ENCODE results near the gene CYP11A1.

The CYP11A1 gene

DNA sequence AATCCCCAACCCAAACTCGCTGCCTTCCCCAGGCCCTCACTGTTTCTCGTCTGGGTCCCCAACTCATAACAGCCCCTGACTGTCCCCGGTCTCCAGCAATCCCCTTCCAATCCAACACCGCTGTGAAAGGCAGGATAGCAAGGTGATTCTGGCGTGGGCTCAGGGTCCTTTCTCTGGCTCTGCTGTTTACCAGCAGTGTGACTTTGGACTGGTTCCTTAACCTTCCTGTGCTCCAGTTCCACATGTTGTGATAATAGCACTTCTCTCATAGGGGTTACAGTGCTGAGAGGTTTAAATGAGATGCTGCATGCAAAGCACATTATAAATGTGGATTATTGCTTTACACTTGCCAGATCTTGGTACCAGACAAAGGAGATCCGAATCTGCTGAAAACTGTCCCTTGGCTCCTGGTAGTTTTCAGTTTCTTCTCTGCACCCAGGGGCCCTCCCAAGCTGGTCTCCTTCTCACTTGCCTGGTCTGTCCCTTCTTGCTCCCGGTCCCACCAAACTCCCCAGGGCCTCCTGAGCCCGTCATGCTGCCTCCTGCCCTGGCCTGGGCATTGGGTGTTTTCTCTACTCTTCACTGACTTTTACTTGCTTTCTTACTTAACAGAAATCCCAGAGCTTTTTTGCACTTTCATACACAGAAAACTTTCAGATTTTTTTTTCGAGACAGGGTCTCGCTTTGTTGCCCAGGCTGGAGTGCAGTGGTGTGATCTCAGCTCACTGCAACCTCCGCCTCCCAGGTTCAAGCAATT lies 26.8 kb upstream of the CYP11A1 start:
- Histone ChIP-seq H3K23ac (ENCODE audit: low read length) (no peak overlapping the region), H3K9me3 (ENCODE audit: insufficient read depth, low read depth, low read length) (peaks cover 4% of the 10 kb centered on the region), H3K27ac (ENCODE audit: low read depth, low read length) (no peak overlapping the region), H4K91ac (ENCODE audit: low read depth, low read length) (peak overlapping the region; percentile 22), H3K27me3 (ENCODE audit: insufficient read depth, low read length) (no peaks in the 10 kb centered on the region), H2AK5ac (ENCODE audit: low read length) (no peak overlapping the region), H3K4me2 (ENCODE audit: low read length) (no peak overlapping the region), H4K12ac (ENCODE audit: low read depth, low read length) (no peak overlapping the region), H2BK12ac (ENCODE audit: low read length) (no peak overlapping the region), H3K4me3 (ENCODE audit: low read depth, low read length) (no peak overlapping the region), H3K4me1 (ENCODE audit: control insufficient read depth in 1 of 2, insufficient read depth in 2 of 2, low read length in 2 of 2) (peaks cover 31 to 41% of the 10 kb centered on the region in 2 experiments), H3K9ac (ENCODE audit: low read length) (no peak overlapping the region), H2BK5ac (ENCODE audit: low read depth, low read length, poor library complexity) (no peak overlapping the region), H3K14ac (ENCODE audit: low read length) (no peak overlapping the region), H3K79me2 (ENCODE audit: control insufficient read depth, insufficient read depth, low read length, poor library complexity) (peaks cover 2% of the 10 kb centered on the region), H3K36me3 (ENCODE audit: control insufficient read depth in 1 of 2, insufficient read depth in 2 of 2, low read length in 2 of 2) (no peaks in the 10 kb centered on the region), H2AFZ (ENCODE audit: insufficient read depth, low read length, poor library complexity) (no peak overlapping the region), H3K18ac (ENCODE audit: low read length) (no peak overlapping the region), H3K79me1 (ENCODE audit: low read length) (peaks cover 36% of the 10 kb centered on the region), H2BK120ac (ENCODE audit: insufficient read depth, low read length, poor library complexity) (no peak overlapping the region), H3K4ac (ENCODE audit: low read depth, low read length) (no peak overlapping the region), H4K8ac (ENCODE audit: low read depth, low read length) (no peak overlapping the region)
- WGBS (ENCODE audit: extremely low coverage, insufficient coverage, insufficient read length): no CpG with 5 or more reads among the region's 11 CpGs
- DNase-seq: no peak

- peak overlapping the region; percentile 38 for H2AK5ac ChIP-seq (ENCODE audit: low read length)
- H2BK5ac ChIP-seq (ENCODE audit: low read depth, low read length, poor library complexity): no peak overlapping the region
- H3K79me2 ChIP-seq (ENCODE audit: control insufficient read depth, insufficient read depth, low read length, poor library complexity): peaks cover 7% of the 10 kb centered on the region
- H3K4me3 ChIP-seq (ENCODE audit: low read depth, low read length): no peak overlapping the region
- no peak overlapping the region for H3K4ac ChIP-seq (ENCODE audit: low read depth, low read length)
- no peak overlapping the region for H3K23ac ChIP-seq (ENCODE audit: low read length)
- no CpG with 5 or more reads among the region's 13 CpGs for WGBS (ENCODE audit: extremely low coverage, insufficient coverage, insufficient read length)
- no peak overlapping the region for H3K9ac ChIP-seq (ENCODE audit: low read length)
- no peak overlapping the region for H3K14ac ChIP-seq (ENCODE audit: low read length)
- H4K12ac ChIP-seq (ENCODE audit: low read depth, low read length): no peak overlapping the region
- H3K36me3 ChIP-seq (ENCODE audit: control insufficient read depth in 1 of 2, insufficient read depth in 2 of 2, low read length in 2 of 2): no peaks in the 10 kb centered on the region
- H3K27ac ChIP-seq (ENCODE audit: low read depth, low read length): no peak overlapping the region
- no peak overlapping the region for H3K18ac ChIP-seq (ENCODE audit: low read length)
- H3K4me2 ChIP-seq (ENCODE audit: low read length): no peak overlapping the region
- H3K79me1 ChIP-seq (ENCODE audit: low read length): peaks cover 41% of the 10 kb centered on the region
- H2BK12ac ChIP-seq (ENCODE audit: low read length): no peak overlapping the region
- peaks cover 4% of the 10 kb centered on the region for H3K9me3 ChIP-seq (ENCODE audit: insufficient read depth, low read depth, low read length)
- no peak overlapping the region for H2AFZ ChIP-seq (ENCODE audit: insufficient read depth, low read length, poor library complexity)
- peaks cover 39 to 49% of the 10 kb centered on the region in 2 experiments for H3K4me1 ChIP-seq (ENCODE audit: control insufficient read depth in 1 of 2, insufficient read depth in 2 of 2, low read length in 2 of 2)
- no peaks in the 10 kb centered on the region for H3K27me3 ChIP-seq (ENCODE audit: insufficient read depth, low read length)
- no peak overlapping the region for H4K91ac ChIP-seq (ENCODE audit: low read depth, low read length)
- H2BK120ac ChIP-seq (ENCODE audit: insufficient read depth, low read length, poor library complexity): no peak overlapping the region
- no peak overlapping the region for H4K8ac ChIP-seq (ENCODE audit: low read depth, low read length)
- peak in 1 of 2 donors; percentile 30 for DNase-seq
Observed at GRCh38 chr15:74393423-74393822, 26.0 kb upstream of the CYP11A1 start.

DNA sequence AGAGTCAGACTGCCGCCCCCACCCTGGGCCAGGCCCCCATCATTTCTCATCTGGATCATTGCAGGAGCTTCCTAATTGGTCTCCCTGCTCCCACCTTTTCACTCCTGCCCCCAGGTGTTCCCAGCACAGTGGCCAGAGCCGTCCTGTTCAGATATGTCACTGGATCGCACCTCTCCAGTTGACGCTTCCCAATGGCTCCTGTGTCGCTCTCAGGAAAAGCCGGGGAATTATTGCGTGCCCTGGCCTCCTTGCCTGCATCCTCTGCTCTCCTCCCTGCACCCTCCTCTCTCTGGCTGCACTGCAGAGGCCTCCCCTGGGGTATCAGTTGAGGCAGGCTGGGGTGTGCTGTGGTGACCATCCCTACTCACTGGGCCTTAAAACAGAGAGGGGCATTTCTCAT lies 25.5 kb upstream of the CYP11A1 start:
- Histone ChIP-seq H2BK120ac (ENCODE audit: insufficient read depth, low read length, poor library complexity) (no peak overlapping the region), H3K27ac (ENCODE audit: low read depth, low read length) (no peak overlapping the region), H2BK12ac (ENCODE audit: low read length) (no peak overlapping the region), H3K36me3 (ENCODE audit: control insufficient read depth in 1 of 2, insufficient read depth in 2 of 2, low read length in 2 of 2) (no peaks in the 10 kb centered on the region), H4K8ac (ENCODE audit: low read depth, low read length) (no peak overlapping the region), H4K91ac (ENCODE audit: low read depth, low read length) (no peak overlapping the region), H3K9me3 (ENCODE audit: insufficient read depth, low read depth, low read length) (peaks cover 2% of the 10 kb centered on the region), H3K4ac (ENCODE audit: low read depth, low read length) (no peak overlapping the region), H3K14ac (ENCODE audit: low read length) (no peak overlapping the region), H3K4me2 (ENCODE audit: low read length) (no peak overlapping the region), H3K9ac (ENCODE audit: low read length) (no peak overlapping the region), H2AK5ac (ENCODE audit: low read length) (no peak overlapping the region), H3K4me1 (ENCODE audit: control insufficient read depth in 1 of 2, insufficient read depth in 2 of 2, low read length in 2 of 2) (peaks cover 43 to 53% of the 10 kb centered on the region in 2 experiments), H3K18ac (ENCODE audit: low read length) (no peak overlapping the region), H4K12ac (ENCODE audit: low read depth, low read length) (no peak overlapping the region), H2BK5ac (ENCODE audit: low read depth, low read length, poor library complexity) (no peak overlapping the region), H3K27me3 (ENCODE audit: insufficient read depth, low read length) (no peaks in the 10 kb centered on the region), H2AFZ (ENCODE audit: insufficient read depth, low read length, poor library complexity) (no peak overlapping the region), H3K79me2 (ENCODE audit: control insufficient read depth, insufficient read depth, low read length, poor library complexity) (peaks cover 8% of the 10 kb centered on the region), H3K23ac (ENCODE audit: low read length) (no peak overlapping the region), H3K79me1 (ENCODE audit: low read length) (peaks cover 43% of the 10 kb centered on the region), H3K4me3 (ENCODE audit: low read depth, low read length) (no peak overlapping the region)
- no peak for DNase-seq
- no CpG with 5 or more reads among the region's 7 CpGs for WGBS (ENCODE audit: extremely low coverage, insufficient coverage, insufficient read length)

- Histone ChIP-seq H3K23ac (ENCODE audit: low read length) (no peak overlapping the region), H3K4me3 (ENCODE audit: low read depth, low read length) (no peak overlapping the region), H2BK5ac (ENCODE audit: low read depth, low read length, poor library complexity) (no peak overlapping the region), H2BK12ac (ENCODE audit: low read length) (no peak overlapping the region), H2BK120ac (ENCODE audit: insufficient read depth, low read length, poor library complexity) (no peak overlapping the region), H3K27ac (ENCODE audit: low read depth, low read length) (no peak overlapping the region), H4K91ac (ENCODE audit: low read depth, low read length) (peak overlapping the region; percentile 87), H3K4ac (ENCODE audit: low read depth, low read length) (no peak overlapping the region), H2AK5ac (ENCODE audit: low read length) (no peak overlapping the region), H3K79me1 (ENCODE audit: low read length) (peaks cover 43% of the 10 kb centered on the region), H3K14ac (ENCODE audit: low read length) (no peak overlapping the region), H3K79me2 (ENCODE audit: control insufficient read depth, insufficient read depth, low read length, poor library complexity) (peaks cover 9% of the 10 kb centered on the region), H3K9me3 (ENCODE audit: insufficient read depth, low read depth, low read length) (peaks cover 2% of the 10 kb centered on the region), H3K9ac (ENCODE audit: low read length) (no peak overlapping the region), H3K18ac (ENCODE audit: low read length) (no peak overlapping the region), H3K36me3 (ENCODE audit: control insufficient read depth in 1 of 2, insufficient read depth in 2 of 2, low read length in 2 of 2) (no peaks in the 10 kb centered on the region), H3K4me1 (ENCODE audit: control insufficient read depth in 1 of 2, insufficient read depth in 2 of 2, low read length in 2 of 2) (peaks cover 44 to 54% of the 10 kb centered on the region in 2 experiments), H4K8ac (ENCODE audit: low read depth, low read length) (no peak overlapping the region), H3K4me2 (ENCODE audit: low read length) (no peak overlapping the region), H2AFZ (ENCODE audit: insufficient read depth, low read length, poor library complexity) (no peak overlapping the region), H4K12ac (ENCODE audit: low read depth, low read length) (no peak overlapping the region), H3K27me3 (ENCODE audit: insufficient read depth, low read length) (no peaks in the 10 kb centered on the region)
- no CpG with 5 or more reads among the region's 8 CpGs for WGBS (ENCODE audit: extremely low coverage, insufficient coverage, insufficient read length)
- DNase-seq: no peak
Observed at GRCh38 chr15:74392451-74392830, 25.0 kb upstream of the CYP11A1 start.

All from trophoblast cell (in vitro differentiated cells and primary cell).